Measurements from ENCODE around the gene RBPJ.
"Not testable (repeated sequence)": the region's sequence is repeated elsewhere in the genome, so short reads cannot be mapped to it uniquely, and the experiment has no call there.

RBPJ gene

GRCh38 chr4:26400132-26400531 is 79.3 kb downstream of the RBPJ start:
- Histone ChIP-seq H3K27me3 (ENCODE audit: control insufficient read depth, insufficient read depth, low read length) (no peaks in the 10 kb centered on the region), H3K36me3 (ENCODE audit: control insufficient read depth, insufficient read depth, low read length) (no peaks in the 10 kb centered on the region), H3K4me1 (ENCODE audit: control insufficient read depth, insufficient read depth, low read length) (peaks cover 13% of the 10 kb centered on the region), H3K9me3 (ENCODE audit: control insufficient read depth, low read length) (no peaks in the 10 kb centered on the region), H3K4me3 (ENCODE audit: low read length) (no peak overlapping the region), H3K9ac (ENCODE audit: low read length) (no peak overlapping the region)

GRCh38 chr4:26402017-26402416 is 81.2 kb downstream of the RBPJ start:
- not testable (repeated sequence) for H3K4me3 ChIP-seq (ENCODE audit: low read length); H3K36me3 ChIP-seq (ENCODE audit: control insufficient read depth, insufficient read depth, low read length); H3K27me3 ChIP-seq (ENCODE audit: control insufficient read depth, insufficient read depth, low read length); H3K9me3 ChIP-seq (ENCODE audit: control insufficient read depth, low read length); H3K9ac ChIP-seq (ENCODE audit: low read length)
- H3K4me1 ChIP-seq (ENCODE audit: control insufficient read depth, insufficient read depth, low read length), result peaks cover 13% of the 10 kb centered on the region

GRCh38 chr4:26402458-26402857 is 81.6 kb downstream of the RBPJ start:
- Histone ChIP-seq H3K4me1 (ENCODE audit: control insufficient read depth, insufficient read depth, low read length) (peaks cover 13% of the 10 kb centered on the region), H3K27me3 (ENCODE audit: control insufficient read depth, insufficient read depth, low read length) (no peaks in the 10 kb centered on the region), H3K9me3 (ENCODE audit: control insufficient read depth, low read length) (no peaks in the 10 kb centered on the region), H3K4me3 (ENCODE audit: low read length) (no peak overlapping the region), H3K9ac (ENCODE audit: low read length) (no peak overlapping the region), H3K36me3 (ENCODE audit: control insufficient read depth, insufficient read depth, low read length) (no peaks in the 10 kb centered on the region)

GRCh38 chr4:26404743-26405206 is 84.0 kb downstream of the RBPJ start:
- Histone ChIP-seq H3K4me3 (ENCODE audit: low read length) (no peak overlapping the region), H3K9ac (ENCODE audit: low read length) (no peak overlapping the region), H3K36me3 (ENCODE audit: control insufficient read depth, insufficient read depth, low read length) (no peaks in the 10 kb centered on the region), H3K27me3 (ENCODE audit: control insufficient read depth, insufficient read depth, low read length) (no peaks in the 10 kb centered on the region), H3K9me3 (ENCODE audit: control insufficient read depth, low read length) (no peaks in the 10 kb centered on the region), H3K4me1 (ENCODE audit: control insufficient read depth, insufficient read depth, low read length) (peaks cover 13% of the 10 kb centered on the region)

GRCh38 chr4:26406346-26406975 is 85.6 kb downstream of the RBPJ start:
- Histone ChIP-seq H3K9ac (ENCODE audit: low read length) (no peak overlapping the region), H3K27me3 (ENCODE audit: control insufficient read depth, insufficient read depth, low read length) (no peaks in the 10 kb centered on the region), H3K36me3 (ENCODE audit: control insufficient read depth, insufficient read depth, low read length) (no peaks in the 10 kb centered on the region), H3K4me1 (ENCODE audit: control insufficient read depth, insufficient read depth, low read length) (peaks cover 13% of the 10 kb centered on the region), H3K4me3 (ENCODE audit: low read length) (no peak overlapping the region), H3K9me3 (ENCODE audit: control insufficient read depth, low read length) (no peaks in the 10 kb centered on the region)

GRCh38 chr4:26407476-26407875 is 86.7 kb downstream of the RBPJ start:
- Histone ChIP-seq H3K9ac (ENCODE audit: low read length) (no peak overlapping the region), H3K9me3 (ENCODE audit: control insufficient read depth, low read length) (no peaks in the 10 kb centered on the region), H3K27me3 (ENCODE audit: control insufficient read depth, insufficient read depth, low read length) (no peaks in the 10 kb centered on the region), H3K4me1 (ENCODE audit: control insufficient read depth, insufficient read depth, low read length) (peaks cover 8% of the 10 kb centered on the region), H3K36me3 (ENCODE audit: control insufficient read depth, insufficient read depth, low read length) (no peaks in the 10 kb centered on the region), H3K4me3 (ENCODE audit: low read length) (no peak overlapping the region)

GRCh38 chr4:26410385-26411293 is 89.8 kb downstream of the RBPJ start:
- Histone ChIP-seq H3K9me3 (ENCODE audit: control insufficient read depth, low read length) (no peaks in the 10 kb centered on the region), H3K9ac (ENCODE audit: low read length) (no peak overlapping the region), H3K4me1 (ENCODE audit: control insufficient read depth, insufficient read depth, low read length) (no peaks in the 10 kb centered on the region), H3K4me3 (ENCODE audit: low read length) (no peak overlapping the region), H3K36me3 (ENCODE audit: control insufficient read depth, insufficient read depth, low read length) (no peaks in the 10 kb centered on the region), H3K27me3 (ENCODE audit: control insufficient read depth, insufficient read depth, low read length) (no peaks in the 10 kb centered on the region)

- no peaks in the 10 kb centered on the region for H3K27me3 ChIP-seq (ENCODE audit: control insufficient read depth, insufficient read depth, low read length)
- no peaks in the 10 kb centered on the region for H3K4me1 ChIP-seq (ENCODE audit: control insufficient read depth, insufficient read depth, low read length)
- H3K4me3 ChIP-seq (ENCODE audit: low read length), result no peak overlapping the region
- H3K9me3 ChIP-seq (ENCODE audit: control insufficient read depth, low read length), result no peaks in the 10 kb centered on the region
- H3K9ac ChIP-seq (ENCODE audit: low read length), result no peak overlapping the region
- H3K36me3 ChIP-seq (ENCODE audit: control insufficient read depth, insufficient read depth, low read length), result no peaks in the 10 kb centered on the region
Observed at GRCh38 chr4:26412381-26413372, 91.9 kb downstream of the RBPJ start.

- no peaks in the 10 kb centered on the region for H3K27me3 ChIP-seq (ENCODE audit: control insufficient read depth, insufficient read depth, low read length)
- no peaks in the 10 kb centered on the region for H3K36me3 ChIP-seq (ENCODE audit: control insufficient read depth, insufficient read depth, low read length)
- no peaks in the 10 kb centered on the region for H3K9me3 ChIP-seq (ENCODE audit: control insufficient read depth, low read length)
- no peak overlapping the region for H3K4me3 ChIP-seq (ENCODE audit: low read length)
- H3K9ac ChIP-seq (ENCODE audit: low read length), result no peak overlapping the region
- H3K4me1 ChIP-seq (ENCODE audit: control insufficient read depth, insufficient read depth, low read length), result no peaks in the 10 kb centered on the region
Observed at GRCh38 chr4:26413582-26413981, 92.8 kb downstream of the RBPJ start.

GRCh38 chr4:26418107-26418506 is 97.3 kb downstream of the RBPJ start:
- Histone ChIP-seq H3K4me1 (ENCODE audit: control insufficient read depth, insufficient read depth, low read length) (no peaks in the 10 kb centered on the region), H3K27me3 (ENCODE audit: control insufficient read depth, insufficient read depth, low read length) (no peaks in the 10 kb centered on the region), H3K4me3 (ENCODE audit: low read length) (no peak overlapping the region), H3K36me3 (ENCODE audit: control insufficient read depth, insufficient read depth, low read length) (no peaks in the 10 kb centered on the region), H3K9ac (ENCODE audit: low read length) (no peak overlapping the region), H3K9me3 (ENCODE audit: control insufficient read depth, low read length) (no peaks in the 10 kb centered on the region)

GRCh38 chr4:26418850-26419249 is 98.0 kb downstream of the RBPJ start:
- Histone ChIP-seq H3K9ac (ENCODE audit: low read length) (no peak overlapping the region), H3K27me3 (ENCODE audit: control insufficient read depth, insufficient read depth, low read length) (no peaks in the 10 kb centered on the region), H3K4me3 (ENCODE audit: low read length) (no peak overlapping the region), H3K36me3 (ENCODE audit: control insufficient read depth, insufficient read depth, low read length) (no peaks in the 10 kb centered on the region), H3K4me1 (ENCODE audit: control insufficient read depth, insufficient read depth, low read length) (no peaks in the 10 kb centered on the region), H3K9me3 (ENCODE audit: control insufficient read depth, low read length) (no peaks in the 10 kb centered on the region)
